HG03135 (cell line): Measurements from ENCODE around the gene PUDP.
"Not testable (repeated sequence)": the region's sequence is repeated elsewhere in the genome, so short reads cannot be mapped to it uniquely, and the experiment has no call there.

ENCODE experiments used
- ATAC-seq: cut with Tn5 transposase; IDR thresholded peaks from one replicate; pipeline ENCODE4 v1.9.1; 2021; ENCODE audit warnings: mild to moderate bottlenecking, moderate library complexity; ENCODE audit not compliant: unreplicated experiment

Gene PUDP

DNA sequence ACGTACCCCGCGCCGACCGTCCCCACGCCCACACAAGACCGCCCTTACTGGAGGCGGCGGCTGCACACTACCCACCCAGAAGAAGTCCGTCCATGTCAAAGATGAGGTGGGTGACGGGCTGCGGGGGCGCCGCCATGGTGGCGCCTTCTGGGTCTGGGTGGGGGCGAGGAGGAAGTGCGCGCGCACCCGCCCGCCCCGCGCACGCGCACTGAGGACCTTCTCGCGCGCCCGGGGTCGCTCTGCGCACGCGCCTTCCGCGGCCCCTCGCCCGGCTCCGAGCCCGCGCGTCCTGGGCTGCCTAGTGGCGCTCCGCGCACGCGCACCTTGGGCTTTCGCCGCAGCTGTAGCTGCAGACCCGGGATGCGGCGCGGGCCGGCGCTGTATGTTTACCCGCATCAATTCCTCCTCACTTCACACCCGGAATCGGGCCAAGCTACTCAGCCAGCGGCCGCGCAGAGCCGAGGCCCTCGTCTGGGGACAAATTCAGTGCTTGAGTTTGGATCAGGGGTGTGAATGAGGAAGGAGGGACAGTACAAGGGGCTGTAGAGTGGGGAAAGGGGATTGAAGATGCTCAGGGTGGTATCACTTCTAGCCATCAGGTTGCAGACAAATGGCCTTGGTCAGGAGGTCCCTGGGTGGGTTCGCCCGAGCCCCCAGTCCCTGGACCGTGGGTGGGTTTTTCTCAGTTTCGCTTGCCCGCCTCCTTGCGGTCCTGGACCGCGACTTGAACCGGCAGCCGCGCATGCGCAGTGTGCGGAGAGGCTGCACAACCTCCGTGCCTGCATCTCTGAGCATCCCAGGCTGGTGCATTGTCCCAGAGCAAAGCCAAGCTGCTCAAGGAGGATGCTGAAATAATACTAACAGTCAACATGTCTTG, at the start of gene PUDP:
TSS of gene PUDP (minus strand) at position 176 of the 877 bp plus-strand sequence. CDS start at position 136, 40 bp downstream.
- peak; percentile 78 for ATAC-seq

DNA sequence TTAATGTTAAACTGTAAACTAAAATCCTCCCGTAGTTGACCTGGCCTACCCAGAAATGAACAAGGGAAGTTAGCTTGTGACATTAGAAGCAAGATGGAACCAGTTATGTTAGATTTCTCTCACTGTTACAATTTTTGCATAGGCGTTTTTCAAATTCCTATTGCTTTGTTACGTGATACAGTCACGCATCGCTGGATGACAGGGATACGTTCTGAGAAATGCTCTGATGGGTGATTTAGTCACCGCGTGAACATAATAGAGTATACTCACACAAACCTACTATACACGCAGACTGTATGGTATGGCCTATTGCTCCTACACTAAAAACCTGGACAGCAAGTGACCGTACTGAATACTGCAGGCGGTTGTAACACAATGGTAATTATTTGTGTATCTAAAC, 46.7 kb upstream of the PUDP start:
- no peak for ATAC-seq

DNA sequence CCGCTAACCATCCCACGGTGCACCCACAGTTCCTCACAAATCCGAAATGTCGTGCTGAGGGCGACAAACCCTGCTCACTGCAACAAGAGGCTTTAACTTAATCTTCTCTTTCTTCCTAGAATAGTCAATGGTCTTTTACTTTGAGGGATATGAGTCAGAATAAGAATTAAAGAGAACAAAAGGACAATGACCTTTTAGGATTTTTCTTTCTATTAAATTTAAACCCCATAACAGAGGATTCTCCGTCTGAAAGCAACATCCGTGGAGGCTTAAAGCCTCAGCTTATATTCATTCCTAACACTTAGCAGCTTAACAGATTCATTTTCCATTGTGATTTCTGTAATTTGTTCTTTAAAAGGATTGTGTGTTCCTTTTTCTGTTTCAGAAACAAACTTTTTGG, 44.9 kb upstream of the PUDP start:
- no peak for ATAC-seq

DNA sequence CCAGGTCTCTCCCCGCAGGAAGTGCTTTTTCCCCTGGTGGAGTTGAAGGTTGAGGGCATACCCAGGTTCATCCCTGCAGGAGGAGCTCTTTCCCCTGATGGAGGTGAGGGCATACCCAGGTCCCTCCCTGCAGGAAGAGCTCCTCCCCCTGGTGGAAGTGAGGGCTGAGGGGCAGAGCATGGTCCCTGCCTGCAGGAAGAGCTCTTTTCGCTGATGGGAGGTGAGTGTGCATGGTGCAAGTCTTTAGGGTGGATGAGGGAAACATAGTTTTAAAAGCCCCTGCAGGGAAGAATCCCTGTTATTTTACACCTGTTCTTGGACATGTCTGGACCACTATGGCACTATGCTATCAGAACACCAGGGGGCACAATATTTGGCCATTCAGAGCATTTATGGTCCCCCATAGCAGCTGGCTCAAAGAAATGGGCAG, 43.7 kb upstream of the PUDP start:
- ATAC-seq = no peak

DNA sequence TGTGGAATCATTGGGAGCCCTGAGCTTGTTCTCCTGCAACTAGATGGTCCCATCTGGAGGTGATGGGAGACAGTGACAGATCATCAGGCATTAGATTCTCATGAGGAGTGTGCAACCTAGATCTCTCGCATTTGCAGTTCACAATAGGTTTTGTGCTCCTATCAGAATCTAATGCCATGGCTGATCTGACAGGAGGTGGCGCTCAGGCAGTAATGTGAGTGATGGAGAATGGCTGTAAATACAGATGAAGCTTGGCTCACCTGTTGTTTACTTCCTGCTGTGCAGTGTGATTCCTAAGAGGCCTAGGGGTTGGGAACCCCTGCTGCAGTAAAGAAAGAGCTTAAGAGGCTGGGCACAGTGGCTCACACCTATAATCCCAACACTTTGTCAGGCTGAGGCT, 42.2 kb upstream of the PUDP start:
- no peak for ATAC-seq

DNA sequence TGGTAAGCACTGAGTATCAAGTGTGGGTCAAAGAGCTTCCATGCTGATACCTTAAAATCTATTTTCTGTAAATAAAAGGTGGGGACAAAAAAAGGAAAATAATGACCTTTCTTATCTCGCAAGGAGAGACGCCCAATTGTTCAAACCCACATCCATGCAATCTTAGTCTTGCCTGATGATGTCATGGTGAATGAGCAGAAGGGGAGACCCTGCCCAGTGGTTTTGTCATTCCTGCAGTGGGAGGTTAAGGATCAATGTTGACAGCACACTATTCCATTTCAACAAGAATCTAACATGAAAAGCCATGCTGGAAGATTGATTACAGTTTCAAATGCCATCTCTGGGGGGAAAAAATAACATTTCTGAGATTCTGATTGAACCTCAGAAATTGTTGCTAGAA, 40.7 kb upstream of the PUDP start:
- ATAC-seq = no peak

DNA sequence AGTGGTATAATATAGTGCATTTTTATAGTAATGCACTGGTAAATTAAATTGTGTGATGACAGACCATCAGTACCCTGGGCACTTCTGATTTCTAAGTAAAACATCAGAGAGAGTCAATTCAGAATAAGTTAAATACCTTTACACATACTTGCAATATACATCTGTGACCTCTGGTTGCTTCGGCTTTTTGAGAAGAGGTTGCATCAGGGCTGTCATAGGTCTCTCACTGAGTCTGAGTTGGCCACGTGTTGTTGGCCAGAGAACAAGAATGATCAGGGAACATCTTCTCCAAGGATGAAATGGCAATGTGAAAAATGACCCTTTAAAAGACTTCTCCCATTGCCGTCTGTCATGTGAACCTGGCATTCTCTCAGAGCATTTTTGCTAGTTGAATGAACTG, 36.9 kb upstream of the PUDP start:
- no peak for ATAC-seq

DNA sequence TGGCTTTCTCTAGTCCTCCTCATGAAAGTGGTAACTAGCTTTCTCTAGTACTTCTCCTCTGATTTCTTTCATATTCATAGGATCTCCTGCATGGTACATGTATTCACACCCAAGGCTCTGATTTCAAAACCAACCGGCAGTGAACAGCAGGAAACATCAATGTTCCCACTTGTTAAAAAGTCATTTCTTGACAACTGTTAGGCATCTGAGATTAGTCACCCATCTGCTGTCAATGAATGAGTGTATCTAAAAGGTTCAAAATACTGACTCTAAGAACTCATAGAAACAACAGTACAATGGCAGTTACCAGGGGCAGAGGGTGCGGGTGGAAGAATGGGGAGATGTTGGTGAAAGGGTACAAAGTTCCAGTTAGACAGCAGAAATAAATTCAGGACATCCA, 31.5 kb upstream of the PUDP start:
- no peak for ATAC-seq

DNA sequence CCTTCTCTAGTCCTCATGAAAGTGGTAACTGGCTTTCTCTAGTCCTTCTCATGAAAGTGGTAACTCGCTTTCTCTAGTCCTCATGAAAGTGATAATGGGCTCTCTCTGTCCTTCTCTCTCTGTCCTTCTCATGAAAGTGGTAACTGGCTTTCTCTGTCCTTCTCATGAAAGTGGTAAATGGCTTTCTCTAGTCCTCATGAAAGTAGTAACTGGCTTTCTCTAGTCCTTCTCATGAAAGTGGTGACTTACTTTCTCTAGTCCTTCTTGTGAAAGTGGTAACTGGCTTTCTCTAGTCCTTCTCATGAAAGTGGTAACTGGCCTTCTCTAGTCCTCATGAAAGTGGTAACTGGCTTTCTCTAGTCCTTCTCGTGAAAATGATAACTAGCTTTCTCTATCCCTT, 30.9 kb upstream of the PUDP start:
- not testable (repeated sequence) for ATAC-seq

DNA sequence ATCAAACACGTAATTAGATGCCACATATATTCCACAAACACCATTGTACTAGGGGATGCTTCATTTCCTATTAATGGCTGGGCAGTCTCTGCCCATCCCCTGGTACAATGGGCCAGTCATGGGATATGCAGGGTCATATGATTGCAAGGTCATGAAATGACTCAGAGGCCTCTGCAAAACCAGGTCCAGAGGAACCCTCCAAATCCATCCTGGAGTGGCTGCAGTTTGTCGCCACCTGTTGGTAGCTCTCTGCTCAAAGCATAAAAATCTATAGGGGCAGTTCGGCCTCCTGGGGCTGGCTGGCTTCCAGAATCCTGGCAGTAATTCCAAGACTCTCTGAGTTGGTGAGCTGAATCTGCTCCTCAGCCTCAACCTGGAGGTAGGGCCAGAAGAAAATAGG, 22.9 kb upstream of the PUDP start:
- no peak for ATAC-seq

DNA sequence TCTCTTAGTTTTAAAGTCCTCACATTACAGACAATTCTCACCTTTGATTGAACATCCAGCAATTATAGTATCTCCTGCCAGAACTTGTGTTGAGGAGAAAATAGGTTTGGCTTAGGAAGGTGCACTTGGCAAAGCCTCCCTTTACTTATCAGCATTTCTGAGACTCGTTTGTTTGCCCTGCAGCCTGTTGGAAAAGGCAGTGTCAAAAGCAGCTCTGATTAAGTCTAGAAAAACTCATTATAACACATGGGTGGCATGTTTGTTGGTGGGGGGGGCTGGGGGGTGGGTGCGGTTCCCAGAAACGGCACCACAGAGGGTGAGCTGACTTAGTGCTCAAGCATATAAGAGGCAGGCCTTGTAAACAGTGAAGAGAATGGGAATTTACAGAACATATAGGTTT, 21.7 kb upstream of the PUDP start:
- ATAC-seq = no peak

DNA sequence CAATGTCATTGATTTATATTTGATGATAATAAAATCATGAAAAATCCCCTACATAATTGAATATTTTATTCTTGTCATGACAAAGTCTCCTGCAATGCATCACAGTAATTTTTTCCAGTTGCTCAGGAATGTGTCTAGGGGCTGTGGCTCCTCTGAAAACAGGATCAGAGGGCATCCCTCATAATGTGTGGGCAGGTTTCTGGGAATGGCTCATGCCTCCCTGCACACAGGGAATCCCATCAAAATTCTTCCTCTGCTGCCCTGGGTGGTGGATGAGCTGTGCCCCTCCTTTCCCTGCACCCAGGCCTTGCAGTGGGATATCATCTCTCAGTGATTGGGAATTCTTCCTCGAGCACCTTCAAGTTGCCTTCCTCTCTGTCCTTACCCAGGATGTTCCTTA, 20.4 kb upstream of the PUDP start:
- no peak for ATAC-seq

DNA sequence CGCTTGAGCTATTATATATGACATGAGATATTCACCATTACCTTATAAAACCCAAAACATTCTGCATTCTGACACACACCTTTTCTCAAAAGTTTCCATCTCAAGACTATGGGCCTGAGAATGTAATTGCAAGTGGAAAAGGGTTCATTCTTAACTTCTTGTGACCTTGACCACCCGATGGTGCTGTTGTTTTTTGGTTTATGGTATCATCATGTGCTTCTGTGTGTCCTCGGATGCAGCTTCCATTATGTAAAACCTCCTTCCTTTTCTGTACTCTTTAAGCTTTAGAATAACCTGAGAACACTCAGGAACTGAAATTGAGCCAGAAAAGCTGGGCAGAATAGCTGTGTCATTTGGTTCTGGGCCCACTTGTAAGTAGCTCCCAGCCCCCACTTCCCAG, 16.2 kb upstream of the PUDP start:
- no peak for ATAC-seq

DNA sequence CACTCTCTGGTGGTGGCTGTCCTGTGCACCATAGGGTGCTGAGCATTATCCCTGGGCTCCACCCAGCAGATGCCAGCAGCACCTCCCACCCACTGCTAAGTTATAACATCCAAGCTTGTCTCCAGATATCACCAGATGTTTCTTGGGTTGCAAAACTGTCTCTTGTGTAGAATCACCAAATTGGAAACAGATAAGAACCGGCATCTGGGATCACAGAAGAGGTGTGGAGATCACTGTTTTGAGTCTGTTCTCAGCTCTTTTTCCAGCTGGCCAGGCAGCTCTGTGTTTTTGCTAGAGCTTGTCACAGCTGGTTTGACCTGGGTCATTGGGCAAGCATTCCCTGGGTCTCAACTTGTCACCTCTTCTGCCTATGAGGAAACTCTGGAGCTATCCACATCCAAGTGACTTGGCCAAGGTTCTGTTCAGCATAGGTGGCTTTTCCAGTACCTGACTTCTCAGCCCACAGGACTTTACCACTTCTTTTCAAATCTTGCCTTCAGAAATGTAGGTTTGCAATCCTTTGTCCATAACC, 15.3 kb upstream of the PUDP start:
- no peak for ATAC-seq

DNA sequence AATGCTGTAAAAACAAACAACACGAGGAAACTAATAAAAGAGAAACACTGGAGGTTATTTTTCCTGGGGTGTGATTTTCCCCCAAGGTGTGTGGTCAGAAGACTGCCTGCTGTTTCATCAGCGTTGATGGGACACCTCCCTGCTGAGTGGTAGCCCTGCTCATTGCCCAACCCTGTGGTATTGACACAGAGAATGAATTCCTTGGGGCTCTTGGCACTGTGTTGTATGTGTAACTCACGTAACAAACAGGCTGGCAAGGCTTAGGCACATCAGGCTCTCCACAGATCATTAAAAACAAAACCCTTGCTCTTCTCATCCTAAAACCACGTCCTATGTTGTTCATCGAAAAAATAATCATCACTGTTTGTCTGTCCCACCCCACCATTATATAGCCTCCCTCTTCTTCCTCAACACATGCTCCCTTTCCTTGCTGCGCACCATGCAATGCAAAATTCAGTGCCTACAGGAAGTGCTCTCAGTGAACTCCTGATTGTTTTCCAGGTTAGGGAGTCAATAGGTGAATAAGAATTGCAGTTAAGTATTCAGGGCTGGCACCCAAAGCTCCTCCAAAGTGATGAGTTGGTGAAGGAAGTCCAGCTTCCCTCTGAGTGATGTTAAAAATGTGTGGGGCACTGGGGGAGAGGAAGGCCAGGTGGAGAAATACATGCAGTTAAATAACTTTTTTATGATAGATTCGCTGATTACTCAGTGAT, 11.4 kb upstream of the PUDP start:
- no peak for ATAC-seq

DNA sequence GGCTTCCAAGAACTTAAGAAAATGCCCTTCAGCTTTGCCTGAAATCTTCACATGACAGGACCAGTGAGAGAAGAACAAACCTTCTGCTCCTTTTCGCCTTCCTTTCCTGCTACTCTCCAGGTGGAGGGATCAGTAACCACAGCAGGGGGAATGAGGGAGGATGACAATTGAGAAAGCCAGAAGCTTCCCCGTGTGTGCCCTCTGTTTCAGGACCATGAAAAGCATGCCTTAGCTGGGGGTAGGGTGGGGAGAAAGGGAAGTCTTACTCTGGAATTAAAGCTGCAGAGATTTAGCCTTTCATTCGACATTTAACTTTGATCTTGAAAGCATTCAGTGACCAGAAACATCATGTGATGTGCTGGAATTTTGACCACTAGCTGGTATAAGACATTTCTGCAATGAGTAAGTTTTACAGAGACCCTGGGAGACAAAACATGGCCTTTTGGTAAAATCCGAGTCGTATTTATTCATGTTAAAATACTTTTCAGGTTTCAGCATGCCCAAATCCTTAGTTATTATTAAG, 10.6 kb upstream of the PUDP start:
- ATAC-seq = no peak

DNA sequence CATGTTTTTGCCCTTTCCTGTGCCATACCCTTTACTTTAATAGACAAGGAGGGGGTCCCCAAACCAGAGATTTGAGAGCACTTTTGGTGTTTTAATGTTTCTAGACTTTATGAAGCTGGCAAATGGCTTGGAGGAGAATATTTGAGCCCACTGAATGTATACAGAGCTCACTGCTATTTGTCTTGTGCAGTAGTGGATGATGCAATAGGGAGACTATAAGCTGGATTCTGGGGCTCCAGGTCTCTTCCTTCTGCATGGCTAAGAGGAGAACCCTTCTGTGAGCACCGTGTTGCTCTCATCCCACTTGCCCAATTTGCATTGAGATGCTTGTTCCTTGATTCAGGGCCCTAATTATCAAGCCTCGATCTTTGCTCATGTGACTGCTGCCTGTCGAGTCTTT, 8.9 kb upstream of the PUDP start:
- no peak for ATAC-seq

DNA sequence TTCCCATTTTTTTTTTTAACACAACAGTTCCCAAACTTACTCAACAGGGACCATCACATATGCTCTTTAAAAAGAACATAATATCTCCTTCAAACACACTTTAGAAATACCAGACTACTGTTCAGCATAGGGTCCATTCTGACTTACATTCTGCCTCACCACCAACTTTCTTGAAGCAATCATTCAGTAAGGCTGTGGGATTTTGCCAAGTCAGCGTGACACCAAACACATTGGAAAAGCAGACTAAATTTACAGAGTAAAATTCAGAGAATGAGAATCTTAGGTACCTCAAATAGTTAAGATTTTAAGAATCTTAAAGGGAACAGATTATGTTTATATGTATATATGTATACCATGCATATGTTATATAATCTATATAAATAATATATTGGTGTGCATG, 7.2 kb upstream of the PUDP start:
- ATAC-seq = no peak

DNA sequence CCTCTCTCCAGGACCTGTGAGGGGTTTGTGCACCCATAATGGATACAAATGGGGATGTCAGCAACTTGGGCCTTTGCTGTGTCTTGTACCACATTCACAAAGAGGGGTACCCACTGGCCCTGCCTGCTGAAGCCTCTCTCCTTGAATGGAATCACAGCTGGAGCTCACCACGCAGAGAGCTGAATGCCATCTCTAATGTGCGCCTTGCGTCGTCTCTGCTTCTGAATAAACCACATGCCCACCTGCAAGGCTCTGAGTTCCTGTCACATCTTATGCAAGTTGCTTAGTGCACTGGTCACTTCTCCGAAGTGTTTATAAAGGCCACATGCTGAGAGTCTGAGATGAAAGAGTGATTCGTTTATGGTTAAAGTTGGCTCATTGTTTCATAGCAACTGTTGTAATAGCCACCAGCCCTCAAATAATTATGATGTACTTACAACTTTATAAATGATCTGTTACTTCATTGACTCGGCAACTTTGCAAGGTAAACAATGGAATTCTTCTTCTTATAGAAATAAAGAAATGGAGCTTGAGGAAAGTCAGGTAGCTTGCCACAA, 6.2 kb upstream of the PUDP start:
- ATAC-seq = no peak

DNA sequence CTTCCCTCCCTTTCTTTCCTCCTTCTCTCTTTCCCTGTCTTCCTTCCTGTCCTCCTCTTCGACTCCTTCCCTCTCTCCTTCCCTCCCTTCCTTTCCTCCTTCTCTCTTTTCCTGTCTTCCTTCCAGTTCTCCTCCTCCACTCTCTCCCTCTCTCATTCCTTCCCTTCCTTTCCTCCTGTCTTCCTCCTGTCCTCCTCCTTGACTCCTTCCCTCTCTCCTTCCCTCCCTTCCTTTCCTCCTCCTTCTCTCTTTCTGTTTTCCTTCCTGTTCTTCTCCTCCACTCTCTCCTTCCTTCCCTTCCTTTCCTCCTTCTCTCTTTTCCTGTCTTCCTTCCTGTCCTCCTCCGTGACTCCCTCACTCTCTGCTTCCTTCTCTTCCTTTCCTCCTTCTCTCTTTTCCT, 5.3 kb upstream of the PUDP start:
- ATAC-seq = no peak

DNA sequence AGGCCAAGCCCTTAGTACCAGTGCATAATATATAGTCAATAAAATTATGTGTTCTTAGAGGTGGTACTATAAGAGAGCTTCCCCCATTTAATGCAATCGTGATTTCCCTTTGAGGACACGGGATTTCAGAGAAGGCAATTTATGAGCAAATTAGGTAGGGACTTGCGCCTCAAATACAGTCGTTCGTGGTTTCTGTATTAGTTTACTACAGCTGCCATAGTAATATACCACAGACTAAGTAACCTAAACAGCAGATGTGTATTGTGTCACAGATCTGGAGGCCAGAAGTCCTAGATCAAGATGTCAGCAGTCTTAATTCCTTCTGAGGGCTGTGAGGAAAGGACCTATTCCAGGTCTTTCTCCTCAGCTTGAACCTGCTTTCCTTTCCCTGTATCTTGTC, 1.5 kb upstream of the PUDP start:
- ATAC-seq = no peak
